Breast epithelium (tissue), 4 donors: Measurements from ENCODE around the gene FAM184B. TPM values are rescaled to one million over a fixed set of nuclear protein-coding genes. Genes with fewer than 3 reads are reported as not detected.
"Not testable (repeated sequence)": the region's sequence is repeated elsewhere in the genome, so short reads cannot be mapped to it uniquely, and the experiment has no call there.

Source experiments
- DNase-seq, 2 donors: peaks; one replicate each; pipeline ENCODE4 v3.0.0-alpha.2; 2019; ENCODE audit warnings: low spot score in 2 of 2
- H3K27ac ChIP-seq, 2 donors: fragments of 200-600 bp; sonication (generic) in 1 of 2; one replicate each; pipeline ENCODE4 v1.5.1; 2016 to 2019; ENCODE audit warnings: mild to moderate bottlenecking in 1 of 2
- H3K27me3 ChIP-seq, 2 donors: fragments of 200-600 bp; sonication (generic) in 1 of 2; one replicate each; pipeline versions ENCODE4 v1.5.1 to v1.6.0; 2017 to 2019; ENCODE audit warnings: control low read depth in 1 of 2, mild to moderate bottlenecking in 1 of 2
- H3K36me3 ChIP-seq: fragments of 200-600 bp; one replicate; pipeline ENCODE4 v1.5.1; 2019
- H3K4me1 ChIP-seq, 2 donors: fragments of 200-600 bp; sonication (generic); one replicate each; pipeline ENCODE4 v1.5.1; 2016 to 2019; ENCODE audit warnings: control low read depth in 1 of 2
- H3K4me3 ChIP-seq, 3 donors: fragments of 200-600 bp; sonication (generic); 1 replicate in 2 of 3; 2 replicates in 1 of 3; pipeline ENCODE4 v1.5.1; 2016 to 2019; ENCODE audit warnings: mild to moderate bottlenecking in 3 of 3, moderate library complexity in 2 of 3
- H3K9me3 ChIP-seq, 2 donors: fragments of 200-600 bp; sonication (generic) in 1 of 2; one replicate each; pipeline ENCODE4 v1.5.1; 2016 to 2019; ENCODE audit warnings: control low read depth in 1 of 2
- POLR2A ChIP-seq: fragments of 450-650 bp; IDR thresholded peaks from one replicate; pipeline ENCODE4 v1.6.1; 2016; ENCODE audit warnings: antibody characterized with exemption, mild to moderate bottlenecking, moderate library complexity
- POLR2AphosphoS5 ChIP-seq, 3 donors: sonication (generic); formaldehyde crosslinking; IDR thresholded peaks; one replicate each; pipeline ENCODE4 v1.6.1; 2017; ENCODE audit warnings: antibody characterized with exemption in 3 of 3
- intact Hi-C: fragments of 100-400 bp; cut with DNase I; formaldehyde crosslinking; loops from one replicate; pipeline ENCODE4 v1.15.1; 2023; ENCODE audit warnings: low total_unique reads
- total RNA-seq, 3 donors: library from RNA; depleted of rRNA; stranded (reverse); fragments of >200 nt; gene quantifications; one replicate each; pipeline ENCODE4 v1.1.0, GENCODE V29; 2016
- TF ChIP-seq, protein P1 (sequence below), 3 donors: fragments of 450-650 bp; IDR thresholded peaks; one replicate each; pipeline ENCODE4 v1.5.1; 2016 to 2017; ENCODE audit warnings: antibody characterized with exemption in 3 of 3, mild to moderate bottlenecking in 3 of 3, moderate library complexity in 3 of 3

FAM184B gene
- total RNA-seq, 3 donors from 2014 or later, result 0.33 to 0.59 TPM; not detected in 1

DNA sequence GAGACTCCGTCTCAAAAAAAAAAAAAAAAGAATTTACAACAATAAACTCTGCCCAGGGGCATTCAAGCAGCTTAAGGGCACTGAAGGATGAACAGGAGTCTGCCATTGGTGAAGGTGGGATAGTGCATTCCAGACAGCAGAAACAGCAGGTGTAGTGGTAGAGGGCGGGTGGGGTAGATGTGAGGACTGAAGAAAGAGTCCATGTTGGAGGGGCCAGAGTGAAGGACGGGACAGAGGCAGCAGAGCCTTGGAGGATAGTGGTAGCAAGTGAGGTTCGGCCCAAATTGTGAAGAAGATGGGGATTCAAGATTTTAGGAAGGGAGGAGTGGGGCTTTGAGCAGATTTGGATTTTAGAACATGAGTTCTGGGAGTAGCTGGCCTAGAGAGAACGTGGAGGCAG, 91.3 kb downstream of the FAM184B start:
- TF ChIP-seq, protein P1, sequence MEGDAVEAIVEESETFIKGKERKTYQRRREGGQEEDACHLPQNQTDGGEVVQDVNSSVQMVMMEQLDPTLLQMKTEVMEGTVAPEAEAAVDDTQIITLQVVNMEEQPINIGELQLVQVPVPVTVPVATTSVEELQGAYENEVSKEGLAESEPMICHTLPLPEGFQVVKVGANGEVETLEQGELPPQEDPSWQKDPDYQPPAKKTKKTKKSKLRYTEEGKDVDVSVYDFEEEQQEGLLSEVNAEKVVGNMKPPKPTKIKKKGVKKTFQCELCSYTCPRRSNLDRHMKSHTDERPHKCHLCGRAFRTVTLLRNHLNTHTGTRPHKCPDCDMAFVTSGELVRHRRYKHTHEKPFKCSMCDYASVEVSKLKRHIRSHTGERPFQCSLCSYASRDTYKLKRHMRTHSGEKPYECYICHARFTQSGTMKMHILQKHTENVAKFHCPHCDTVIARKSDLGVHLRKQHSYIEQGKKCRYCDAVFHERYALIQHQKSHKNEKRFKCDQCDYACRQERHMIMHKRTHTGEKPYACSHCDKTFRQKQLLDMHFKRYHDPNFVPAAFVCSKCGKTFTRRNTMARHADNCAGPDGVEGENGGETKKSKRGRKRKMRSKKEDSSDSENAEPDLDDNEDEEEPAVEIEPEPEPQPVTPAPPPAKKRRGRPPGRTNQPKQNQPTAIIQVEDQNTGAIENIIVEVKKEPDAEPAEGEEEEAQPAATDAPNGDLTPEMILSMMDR (IDR thresholded peaks at IDR 0.05), result no peak
- TF ChIP-seq POLR2AphosphoS5 (IDR thresholded peaks at IDR 0.05), result no peak
- no peak for TF ChIP-seq POLR2A
- intact Hi-C loops, result no loop called here

DNA sequence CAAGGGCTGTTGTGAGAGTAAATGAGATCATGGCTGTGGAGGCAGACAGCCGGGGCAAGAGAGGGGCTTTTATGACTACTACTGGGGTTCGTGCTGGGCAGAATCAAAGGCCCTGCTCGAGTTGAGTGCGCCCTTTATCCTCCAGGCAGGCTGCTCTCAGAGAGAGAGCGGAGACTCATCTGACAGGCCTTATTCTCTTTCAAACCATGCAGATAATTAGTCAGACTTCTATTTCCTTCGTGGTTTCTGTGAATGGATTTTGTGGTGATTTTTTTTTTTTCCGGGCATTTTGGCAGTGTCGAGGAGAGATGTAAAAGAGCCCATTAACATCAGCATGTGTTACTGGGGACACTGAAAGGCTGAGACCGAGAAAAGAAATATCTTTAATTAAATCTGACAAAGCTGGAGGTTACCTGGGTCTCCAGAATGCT, 93.4 kb downstream of the FAM184B start:
- no peak for DNase-seq
- intact Hi-C loops, result no loop called here
- H3K27ac ChIP-seq, result peak overlapping the region in 1 of 2 donors; percentile 68
- no peaks in the 10 kb centered on the region for H3K36me3 ChIP-seq
- H3K9me3 ChIP-seq, result no peaks in the 10 kb centered on the region
- no peak overlapping the region for H3K4me3 ChIP-seq
- TF ChIP-seq, protein P1 (IDR thresholded peaks at IDR 0.05), result no peak
- no peak for TF ChIP-seq POLR2A
- no peak for TF ChIP-seq POLR2AphosphoS5 (IDR thresholded peaks at IDR 0.05)
- H3K4me1 ChIP-seq, result no peaks in the 10 kb centered on the region
- no peaks in the 10 kb centered on the region for H3K27me3 ChIP-seq

More for the DNA sequence above, 91.3 kb downstream of the FAM184B start:
- Histone ChIP-seq H3K27me3 (no peaks in the 10 kb centered on the region), H3K9me3 (no peaks in the 10 kb centered on the region), H3K4me1 (no peaks in the 10 kb centered on the region), H3K27ac (no peak overlapping the region), H3K4me3 (no peak overlapping the region), H3K36me3 (no peaks in the 10 kb centered on the region)
- no peak for DNase-seq

DNA sequence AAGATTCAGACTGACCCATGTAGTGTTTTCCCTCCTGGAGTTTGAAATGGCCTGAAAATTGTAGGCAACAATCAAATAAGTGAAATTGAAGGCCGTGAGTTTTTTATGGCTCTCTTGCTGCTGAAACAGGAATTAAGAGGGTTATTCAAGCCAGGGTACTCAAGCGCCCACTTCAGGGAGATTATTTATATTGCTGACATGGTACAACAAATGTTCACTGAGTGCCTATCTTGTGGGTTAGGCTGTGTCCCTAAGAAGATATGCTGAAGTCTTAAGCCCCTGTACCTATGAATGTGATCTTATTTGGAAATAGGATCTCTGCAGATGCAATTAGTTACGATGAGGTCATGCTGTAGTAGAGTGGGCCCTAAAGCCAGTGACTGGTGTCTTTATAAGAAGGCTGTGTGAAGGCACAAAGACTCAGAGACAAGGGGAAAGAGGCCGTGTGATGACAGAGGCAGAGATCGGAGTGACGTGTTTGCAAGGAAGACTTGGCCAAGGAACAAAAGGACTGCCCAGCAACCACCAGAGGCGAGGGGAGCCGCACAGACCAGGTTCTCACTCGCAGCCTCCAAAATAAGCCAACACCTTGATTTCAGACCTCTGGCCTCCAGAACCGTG, 94.1 kb downstream of the FAM184B start:
- no peak for DNase-seq
- no peak overlapping the region for H3K4me3 ChIP-seq
- H3K4me1 ChIP-seq, result no peaks in the 10 kb centered on the region
- intact Hi-C loops, result no loop called here
- peak overlapping the region in 1 of 2 donors; percentile 68 for H3K27ac ChIP-seq
- no peaks in the 10 kb centered on the region for H3K36me3 ChIP-seq
- no peak for TF ChIP-seq POLR2AphosphoS5 (IDR thresholded peaks at IDR 0.05)
- TF ChIP-seq, protein P1 (IDR thresholded peaks at IDR 0.05), result no peak
- TF ChIP-seq POLR2A, result no peak
- no peaks in the 10 kb centered on the region for H3K9me3 ChIP-seq
- no peaks in the 10 kb centered on the region for H3K27me3 ChIP-seq

DNA sequence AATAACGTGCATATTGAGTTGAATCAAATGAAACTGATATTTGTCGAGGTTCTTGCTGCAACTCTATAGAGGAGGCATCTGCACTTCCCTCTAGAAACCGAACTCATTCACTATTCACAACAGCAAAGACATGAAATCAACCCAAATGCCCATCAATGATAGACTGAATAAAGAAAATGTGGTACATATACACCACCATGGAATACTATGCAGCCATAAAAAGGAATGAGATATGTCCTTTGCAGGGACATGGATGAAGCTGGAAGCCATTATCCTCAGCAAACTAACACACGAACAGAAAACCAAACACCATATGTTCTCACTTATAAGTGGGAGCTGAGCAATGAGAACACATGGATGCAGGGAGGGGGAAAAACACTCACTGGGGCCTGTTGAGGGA, 96.8 kb downstream of the FAM184B start:
- H3K36me3 ChIP-seq, H3K27me3 ChIP-seq, H3K4me3 ChIP-seq, H3K27ac ChIP-seq, H3K4me1 ChIP-seq, intact Hi-C loops, DNase-seq, H3K9me3 ChIP-seq: not testable (repeated sequence)

DNA sequence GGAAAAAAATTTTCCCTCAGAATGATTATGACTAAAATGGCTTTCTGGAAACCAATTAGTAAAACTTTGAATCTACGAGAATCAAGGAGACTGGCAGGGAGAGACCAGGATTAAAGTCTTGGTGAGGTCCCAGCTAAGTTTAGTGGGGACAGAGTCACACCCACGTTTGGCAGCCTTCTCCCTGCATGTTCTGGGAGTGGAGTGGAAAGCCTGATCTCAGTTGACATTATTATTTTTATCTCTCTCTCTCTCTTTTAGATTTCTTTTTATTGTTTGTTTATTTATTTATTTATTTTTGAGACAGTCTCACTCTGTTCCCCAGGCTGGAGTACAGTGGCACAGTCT, 99.2 kb downstream of the FAM184B start:
- no peaks in the 10 kb centered on the region for H3K9me3 ChIP-seq
- no peak overlapping the region for H3K4me3 ChIP-seq
- H3K27me3 ChIP-seq, result no peaks in the 10 kb centered on the region
- no peak for DNase-seq
- TF ChIP-seq POLR2A (no peak), POLR2AphosphoS5 (IDR thresholded peaks at IDR 0.05) (no peak)
- TF ChIP-seq, protein P1 (IDR thresholded peaks at IDR 0.05), result no peak
- H3K36me3 ChIP-seq, result no peaks in the 10 kb centered on the region
- intact Hi-C loops, result no loop called here
- H3K27ac ChIP-seq, result no peak overlapping the region
- H3K4me1 ChIP-seq, result no peaks in the 10 kb centered on the region
